Measurements from ENCODE around the gene TTR. TPM values are rescaled to one million over a fixed set of nuclear protein-coding genes. Genes with fewer than 3 reads are reported as not detected.

The TTR gene
- total RNA-seq, 2 donors from 2014 or later: not detected

GRCh38 chr18:31585991-31586390, 5.7 kb upstream of the TTR start:
- H3K27ac ChIP-seq: no peak overlapping the region
- H3K27me3 ChIP-seq (replicated peaks; ENCODE audit: insufficient read depth): no peaks in the 10 kb centered on the region
- no peak overlapping the region for H3K4me3 ChIP-seq
- H3K9me3 ChIP-seq: no peaks in the 10 kb centered on the region
- TF ChIP-seq, protein P1, sequence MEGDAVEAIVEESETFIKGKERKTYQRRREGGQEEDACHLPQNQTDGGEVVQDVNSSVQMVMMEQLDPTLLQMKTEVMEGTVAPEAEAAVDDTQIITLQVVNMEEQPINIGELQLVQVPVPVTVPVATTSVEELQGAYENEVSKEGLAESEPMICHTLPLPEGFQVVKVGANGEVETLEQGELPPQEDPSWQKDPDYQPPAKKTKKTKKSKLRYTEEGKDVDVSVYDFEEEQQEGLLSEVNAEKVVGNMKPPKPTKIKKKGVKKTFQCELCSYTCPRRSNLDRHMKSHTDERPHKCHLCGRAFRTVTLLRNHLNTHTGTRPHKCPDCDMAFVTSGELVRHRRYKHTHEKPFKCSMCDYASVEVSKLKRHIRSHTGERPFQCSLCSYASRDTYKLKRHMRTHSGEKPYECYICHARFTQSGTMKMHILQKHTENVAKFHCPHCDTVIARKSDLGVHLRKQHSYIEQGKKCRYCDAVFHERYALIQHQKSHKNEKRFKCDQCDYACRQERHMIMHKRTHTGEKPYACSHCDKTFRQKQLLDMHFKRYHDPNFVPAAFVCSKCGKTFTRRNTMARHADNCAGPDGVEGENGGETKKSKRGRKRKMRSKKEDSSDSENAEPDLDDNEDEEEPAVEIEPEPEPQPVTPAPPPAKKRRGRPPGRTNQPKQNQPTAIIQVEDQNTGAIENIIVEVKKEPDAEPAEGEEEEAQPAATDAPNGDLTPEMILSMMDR (IDR thresholded peaks at IDR 0.05): no peak
- DNase-seq (ENCODE audit: low spot score) (no peak), ATAC-seq (ENCODE audit: insufficient number of reproducible peaks, low FRiP score, low read depth) (no peak)
- H3K4me1 ChIP-seq (ENCODE audit: control insufficient read depth in 1 of 2, low read depth in 2 of 2): no peaks in the 10 kb centered on the region
- no peaks in the 10 kb centered on the region for H3K36me3 ChIP-seq

DNA sequence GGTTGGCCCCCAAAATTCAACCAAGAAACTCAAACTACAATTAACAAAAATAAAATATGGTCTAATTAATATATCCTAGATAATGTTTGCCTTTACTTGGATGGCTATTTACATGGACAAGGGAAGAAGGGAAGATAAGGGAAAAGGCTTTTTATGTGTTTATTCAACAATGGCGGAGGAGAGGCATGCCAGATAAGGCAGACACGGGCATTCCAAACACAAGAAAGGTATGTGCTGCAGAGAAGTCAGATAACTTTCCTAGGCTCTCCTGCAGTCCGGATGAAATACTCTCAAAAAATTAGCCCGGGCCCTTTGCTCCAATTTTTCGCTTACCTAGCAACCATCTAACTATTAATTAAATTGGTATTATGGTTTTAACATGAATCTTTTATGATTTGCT, 5.1 kb upstream of the TTR start:
- ATAC-seq (ENCODE audit: insufficient number of reproducible peaks, low FRiP score, low read depth) (no peak), DNase-seq (ENCODE audit: low spot score) (no peak)
- no peak overlapping the region for H3K4me3 ChIP-seq
- no peaks in the 10 kb centered on the region for H3K9me3 ChIP-seq
- TF ChIP-seq, protein P1 (IDR thresholded peaks at IDR 0.05): no peak
- H3K4me1 ChIP-seq (ENCODE audit: control insufficient read depth in 1 of 2, low read depth in 2 of 2): no peaks in the 10 kb centered on the region
- no peaks in the 10 kb centered on the region for H3K36me3 ChIP-seq
- H3K27me3 ChIP-seq (replicated peaks; ENCODE audit: insufficient read depth): no peaks in the 10 kb centered on the region
- H3K27ac ChIP-seq: no peak overlapping the region

DNA sequence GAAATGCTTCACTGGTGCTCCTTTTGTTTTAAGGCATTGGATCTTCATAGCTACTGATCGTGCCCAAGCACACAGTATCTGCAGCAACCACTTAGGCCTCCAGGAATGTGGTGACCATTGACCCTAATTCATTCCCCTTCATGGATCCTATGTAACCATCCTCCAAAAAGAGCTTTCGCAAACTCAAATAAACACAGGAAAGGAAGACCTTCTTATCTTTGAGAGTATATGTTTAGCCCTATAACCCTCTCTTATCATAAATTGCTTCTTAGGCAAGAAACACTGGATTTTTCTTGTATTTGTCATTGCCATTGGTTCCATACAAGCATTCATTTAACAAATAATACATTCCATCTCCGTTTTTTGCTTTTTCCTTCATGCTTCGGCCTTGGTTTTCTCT, 4.1 kb upstream of the TTR start:
- TF ChIP-seq, protein P1 (IDR thresholded peaks at IDR 0.05): no peak
- ATAC-seq (ENCODE audit: insufficient number of reproducible peaks, low FRiP score, low read depth) (no peak), DNase-seq (ENCODE audit: low spot score) (no peak)
- Histone ChIP-seq H3K4me3 (no peak overlapping the region), H3K27ac (no peak overlapping the region), H3K4me1 (ENCODE audit: control insufficient read depth in 1 of 2, low read depth in 2 of 2) (no peaks in the 10 kb centered on the region), H3K27me3 (replicated peaks; ENCODE audit: insufficient read depth) (no peaks in the 10 kb centered on the region), H3K36me3 (no peaks in the 10 kb centered on the region), H3K9me3 (no peaks in the 10 kb centered on the region)

GRCh38 chr18:31590570-31590969, 1.1 kb upstream of the TTR start:
- Histone ChIP-seq H3K27ac (no peak overlapping the region), H3K36me3 (no peaks in the 10 kb centered on the region), H3K27me3 (replicated peaks; ENCODE audit: insufficient read depth) (no peaks in the 10 kb centered on the region), H3K4me1 (ENCODE audit: control insufficient read depth in 1 of 2, low read depth in 2 of 2) (no peaks in the 10 kb centered on the region), H3K9me3 (no peaks in the 10 kb centered on the region), H3K4me3 (no peak overlapping the region)
- DNase-seq (ENCODE audit: low spot score) (no peak), ATAC-seq (ENCODE audit: insufficient number of reproducible peaks, low FRiP score, low read depth) (no peak)
- TF ChIP-seq, protein P1 (IDR thresholded peaks at IDR 0.05): no peak

DNA sequence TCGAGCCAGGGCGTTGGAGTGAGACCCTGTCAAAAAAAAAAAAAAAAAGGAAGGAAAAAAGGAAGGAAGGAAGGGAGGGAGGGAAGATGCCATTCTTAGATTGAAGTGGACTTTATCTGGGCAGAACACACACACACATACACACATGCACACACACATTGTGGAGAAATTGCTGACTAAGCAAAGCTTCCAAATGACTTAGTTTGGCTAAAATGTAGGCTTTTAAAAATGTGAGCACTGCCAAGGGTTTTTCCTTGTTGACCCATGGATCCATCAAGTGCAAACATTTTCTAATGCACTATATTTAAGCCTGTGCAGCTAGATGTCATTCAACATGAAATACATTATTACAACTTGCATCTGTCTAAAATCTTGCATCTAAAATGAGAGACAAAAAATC, 564 bp upstream of the TTR start:
- ATAC-seq (ENCODE audit: insufficient number of reproducible peaks, low FRiP score, low read depth): no peak
- no peak for DNase-seq (ENCODE audit: low spot score)
- no peaks in the 10 kb centered on the region for H3K27me3 ChIP-seq (replicated peaks; ENCODE audit: insufficient read depth)

More for the DNA sequence above, 564 bp upstream of the TTR start:
- H3K9me3 ChIP-seq: no peaks in the 10 kb centered on the region
- no peaks in the 10 kb centered on the region for H3K36me3 ChIP-seq
- TF ChIP-seq, protein P1 (IDR thresholded peaks at IDR 0.05): no peak
- no peaks in the 10 kb centered on the region for H3K4me1 ChIP-seq (ENCODE audit: control insufficient read depth in 1 of 2, low read depth in 2 of 2)
- H3K27ac ChIP-seq: no peak overlapping the region
- H3K4me3 ChIP-seq: no peak overlapping the region

Data from thoracic aorta (tissue), 2 donors.